K562 (cell line): Measurements from ENCODE around the gene DDX51. TPM values are rescaled to one million over a fixed set of nuclear protein-coding genes. Genes with fewer than 3 reads are reported as not detected.

Experiments used
- ATAC-seq: fragments of 200-7000 bp; cut with Tn5 transposase; 3 replicates; pipeline ENCODE4 v1.9.1; 2020; ENCODE audit warnings: moderate library complexity
- BruUV-seq: library from RNA; stranded (reverse); fragments of 400-500 nt; replicated peaks from 2 replicates; lab custom pipeline; 2021; lab: Mats Ljungman, UMichigan
- CTCF ChIA-PET: fragments of 300-600 bp; formaldehyde crosslinking; extraction: SDS; loops from one replicate; lab custom pipeline; 2021; ENCODE audit warnings: low intra/inter-chr PET ratio; lab: Yijun Ruan, JAX
- POLR2A ChIA-PET: fragments of 300-600, 350-650 bp; sonication (Branson Sonifier 250); formaldehyde crosslinking; extraction: SDS; loops from one replicate; lab custom pipeline; 2021; ENCODE audit warnings: antibody characterized with exemption, inconsistent platforms; lab: Yijun Ruan, JAX
- DNase-seq, 4 experiments: peaks; one replicate each; pipeline versions ENCODE4 v3.0.0 to v3.0.0-alpha.2; 2011 to 2018; ENCODE audit warnings: low spot score in 3 of 4, mixed read lengths in 3 of 4; ENCODE audit errors: extremely low read depth in 1 of 4
- FAIRE-seq: peaks from 2 replicates; lab custom pipeline; 2011; peaks lifted over from hg19 to GRCh38; lab: Jason Lieb, UNC
- H2AFZ ChIP-seq: 2 replicates; pipeline ENCODE4 v1.6.0; 2011; ENCODE audit warnings: low read depth, low read length, control low read depth, inconsistent platforms
- H3K27ac ChIP-seq: fragments of 200-600 bp; 3 replicates; pipeline ENCODE4 v1.8.0; 2011; ENCODE audit warnings: low read depth, mild to moderate bottlenecking, control low read depth, inconsistent platforms, low read length, moderate library complexity, mixed read lengths; ENCODE audit errors: extremely low read depth
- H3K27me3 ChIP-seq, 2 experiments: fragments of 300-600 bp in 1 of 2; 2 replicates in 1 of 2; 3 replicates in 1 of 2; pipeline versions ENCODE4 v1.6.0 to v1.8.0; 2011; ENCODE audit warnings: inconsistent platforms in 2 of 2, low read length in 2 of 2, mild to moderate bottlenecking in 1 of 2, mixed read lengths in 1 of 2, moderate library complexity in 1 of 2; ENCODE audit not compliant: control insufficient read depth in 2 of 2, insufficient read depth in 2 of 2
- H3K36me3 ChIP-seq: fragments of 300-600 bp; 3 replicates; pipeline ENCODE4 v1.8.0; 2011; ENCODE audit warnings: mild to moderate bottlenecking, low read length, inconsistent platforms; ENCODE audit not compliant: control insufficient read depth, insufficient read depth
- H3K4me1 ChIP-seq, 2 experiments: fragments of 200-600 bp in 1 of 2; replicated peaks in 1 of 2; 2 replicates in 1 of 2; 3 replicates in 1 of 2; pipeline versions ENCODE4 v1.5.1 to v1.8.0; 2011; ENCODE audit warnings: inconsistent platforms in 2 of 2, low read length in 2 of 2, mild to moderate bottlenecking in 1 of 2, mixed read lengths in 1 of 2, moderate library complexity in 1 of 2; ENCODE audit not compliant: control insufficient read depth in 2 of 2, insufficient read depth in 2 of 2
- H3K4me2 ChIP-seq: 2 replicates; pipeline ENCODE4 v1.6.1; 2011; ENCODE audit warnings: low read length, control low read depth, inconsistent platforms, mixed read lengths; ENCODE audit not compliant: insufficient read depth
- H3K4me3 ChIP-seq: fragments of 200-600 bp; sonication (generic), shearing (Covaris generic); 2 replicates; pipeline ENCODE4 v1.5.1; 2016; ENCODE audit warnings: control low read depth, inconsistent platforms
- H3K79me2 ChIP-seq: fragments of 200-600 bp; 3 replicates; pipeline ENCODE4 v1.8.0; 2011; ENCODE audit warnings: low read length, inconsistent platforms; ENCODE audit not compliant: control insufficient read depth, insufficient read depth
- H3K9ac ChIP-seq, 2 experiments: 2 replicates each; pipeline versions ENCODE4 v1.6.0 to v1.6.1; 2011; ENCODE audit warnings: low read depth in 2 of 2, low read length in 2 of 2, control low read depth in 1 of 2, inconsistent platforms in 1 of 2, mild to moderate bottlenecking in 1 of 2, mixed read lengths in 1 of 2; ENCODE audit not compliant: insufficient read depth in 1 of 2
- H3K9me1 ChIP-seq: one replicate; pipeline ENCODE4 v1.6.0; 2011; ENCODE audit warnings: inconsistent platforms, mild to moderate bottlenecking, low read length, moderate library complexity; ENCODE audit not compliant: control insufficient read depth, insufficient read depth
- H3K9me3 ChIP-seq: replicated peaks from 2 replicates; pipeline ENCODE4 v1.5.1; 2011; ENCODE audit warnings: low read depth, low read length, inconsistent platforms; ENCODE audit not compliant: control insufficient read depth, insufficient read depth
- H4K20me1 ChIP-seq: replicated peaks from 2 replicates; pipeline ENCODE4 v1.6.1; 2011; ENCODE audit warnings: low read length, inconsistent platforms, mixed read lengths; ENCODE audit not compliant: control insufficient read depth, insufficient read depth
- BACH1 ChIP-seq: fragments of 200-800 bp; sonication (Bioruptor generic); IDR thresholded peaks from 2 replicates; pipeline ENCODE4 v1.6.1; 2016; ENCODE audit warnings: missing genetic modification characterization, missing compliant biosample characterization
- CSDE1 ChIP-seq, 2 experiments: fragments of 450-650 bp; IDR thresholded peaks; 2 replicates each; pipeline ENCODE4 v1.6.1; 2016; ENCODE audit warnings: mild to moderate bottlenecking in 1 of 2
- HNRNPK ChIP-seq: fragments of 200-400 bp; formaldehyde crosslinking; IDR thresholded peaks from one replicate; pipeline ENCODE4 v1.6.1; 2018; ENCODE audit warnings: mild to moderate bottlenecking, low read depth, low read length; ENCODE audit not compliant: poor library complexity, severe bottlenecking
- NCOA4 ChIP-seq: fragments of 450-650 bp; IDR thresholded peaks from 2 replicates; pipeline ENCODE4 v1.6.1; 2018; ENCODE audit warnings: mild to moderate bottlenecking; ENCODE audit not compliant: partially characterized antibody
- REST ChIP-seq, 2 experiments: fragments of 450-650 bp; formaldehyde crosslinking in 1 of 2; IDR thresholded peaks; 2 replicates each; pipeline versions ENCODE4 v1.4.0 to v1.6.1; 2014 to 2020; ENCODE audit warnings: mild to moderate bottlenecking in 2 of 2, borderline replicate concordance in 1 of 2, low read depth in 1 of 2
- SREBF1 ChIP-seq: fragments of 150-350 bp; IDR thresholded peaks from 2 replicates; pipeline ENCODE4 v1.6.1; 2014; ENCODE audit warnings: antibody characterized with exemption, low read depth, low read length, borderline replicate concordance
- ZNF41 ChIP-seq: fragments of 250-450 bp; sonication (Bioruptor Pico); conservative IDR thresholded peaks from 2 replicates; pipeline ENCODE4 v1.4.0; 2020; ENCODE audit warnings: mild to moderate bottlenecking
- WGBS: fragments of 100-300 bp; shearing (Covaris generic); methylation state at CpG from one replicate; pipeline ENCODE4 v1.1.6; 2016; ENCODE audit warnings: low coverage, mixed read lengths; ENCODE audit not compliant: insufficient coverage; ENCODE audit errors: missing lambda C conversion rate; 5-methylcytosine and 5-hydroxymethylcytosine counted together
- in situ Hi-C: fragments of 300-500 bp; cut with MboI; formaldehyde crosslinking; loops from 4 replicates; pipeline ENCODE4 v1.15.0; 2018; ENCODE audit warnings: inconsistent platforms, mixed read lengths
- intact Hi-C: fragments of 100-400 bp; cut with micrococcal nuclease; formaldehyde crosslinking; loops from 2 replicates; pipeline ENCODE4 v1.14.2; 2022
- polyA plus RNA-seq, 8 experiments: library from polyadenylated mRNA; depleted of rRNA in 4 of 8; stranded (reverse) in 5 of 8; unstranded in 3 of 8; fragments of >200 nt; fragmentation: Nextera tagmentation in 2 of 8; fragmentation: Illumina TruSeq in 1 of 8; extraction: Ambion mirVana in 2 of 8; extraction: Trizol in 1 of 8; gene quantifications; 2 replicates each; pipeline versions ENCODE4 v1.2.1 to v1.2.3, GENCODE V29; 2011 to 2014; ENCODE audit warnings: inconsistent platforms in 1 of 8, missing spikeins in 1 of 8
- total RNA-seq, 7 experiments: library from RNA; depleted of rRNA in 6 of 7; stranded (reverse); fragments of >200 nt in 6 of 7; fragmentation: Illumina TruSeq in 2 of 7; extraction: Trizol in 2 of 7; gene quantifications; 2 replicates each; pipeline versions ENCODE4 v1.2.1 to v1.2.3, GENCODE V29; 2011 to 2021; ENCODE audit warnings: low replicate concordance in 1 of 7

The DDX51 gene
- total and polyA plus RNA-seq, 9 of the 15 experiments (the other 6 are each of a cell fraction or from before 2014, with no cell fraction given): 1.1 to 35.9 (median 12.4) TPM

- Histone ChIP-seq H3K9ac (no peak overlapping the region), H2AFZ (no peak overlapping the region), H3K4me1 (peaks cover 0 to 5% of the 10 kb centered on the region in 2 experiments; a peak in 1 of 5 replicates), H3K9me1 (no peaks in the 10 kb centered on the region), H3K27me3 (no peaks in the 10 kb centered on the region), H3K9me3 (no peaks in the 10 kb centered on the region), H3K36me3 (peaks cover 78% of the 10 kb centered on the region; the same call in 2 of the 3 replicates), H3K4me3 (no peak overlapping the region), H3K27ac (no peak overlapping the region), H3K4me2 (no peak overlapping the region), H3K79me2 (peaks cover 3% of the 10 kb centered on the region; the same call in 2 of the 3 replicates), H4K20me1 (no peaks in the 10 kb centered on the region)
- DNase-seq (no peak), FAIRE-seq (no peak), ATAC-seq (no peak)
- BruUV-seq: no TSS peak
- CTCF ChIA-PET: no interaction called here
- TF ChIP-seq CSDE1 (IDR thresholded peaks at IDR 0.05) (no peak), ZNF41 (no peak), BACH1 (tag) (no peak), SREBF1 (no peak)
- intact Hi-C loops: no loop called here
- POLR2A ChIA-PET: no interaction called here
- WGBS: 89% methylated on average over 17 of the region's 19 CpGs
- in situ Hi-C loops: no loop called here
Observed at GRCh38 chr12:132111654-132112304, 32.3 kb downstream of the DDX51 start.

GRCh38 chr12:132110677-132111076, 33.4 kb downstream of the DDX51 start:
- in situ Hi-C loops: no loop called here
- Histone ChIP-seq H2AFZ (no peak overlapping the region), H3K4me3 (no peak overlapping the region), H3K27ac (no peak overlapping the region), H3K79me2 (peaks cover 6% of the 10 kb centered on the region; the same call in 2 of the 3 replicates), H3K9ac (no peak overlapping the region), H3K9me1 (no peaks in the 10 kb centered on the region), H4K20me1 (no peaks in the 10 kb centered on the region), H3K27me3 (no peaks in the 10 kb centered on the region), H3K36me3 (peaks cover 74% of the 10 kb centered on the region; the same call in 2 of the 3 replicates), H3K9me3 (no peaks in the 10 kb centered on the region), H3K4me2 (no peak overlapping the region), H3K4me1 (peaks cover 0 to 5% of the 10 kb centered on the region in 2 experiments; a peak in 1 of 5 replicates)
- WGBS: 100% methylated on average over 3 of the region's 3 CpGs
- intact Hi-C loops: no loop called here
- no TSS peak for BruUV-seq
- no peak for DNase-seq
- ATAC-seq: no peak
- POLR2A ChIA-PET: no interaction called here
- CTCF ChIA-PET: no interaction called here
- no peak for FAIRE-seq
- TF ChIP-seq NCOA4: no peak
- TF ChIP-seq HNRNPK: no peak
- no peak for TF ChIP-seq REST (IDR thresholded peaks at IDR 0.05; ENCODE audit: borderline replicate concordance)
- TF ChIP-seq REST (CRISPR knock-in tag; IDR thresholded peaks at IDR 0.05; ENCODE audit: low read depth): no peak
